SK-N-SH treated with all-trans-retinoic acid at 6 μM for 48 hours (cell line): ENCODE measurements around the gene CDR2.
"Not testable (repeated sequence)": the region's sequence is repeated elsewhere in the genome, so short reads cannot be mapped to it uniquely, and the experiment has no call there.

Experiments used
- ARNTL ChIP-seq: fragments of 450-650 bp; formaldehyde crosslinking; IDR thresholded peaks from 2 replicates; pipeline ENCODE4 v1.5.0; 2020; ENCODE audit warnings: low read depth, mild to moderate bottlenecking, moderate library complexity, borderline replicate concordance
- BACH2 ChIP-seq: fragments of 250-450 bp; sonication (Bioruptor Pico); IDR thresholded peaks from 2 replicates; pipeline ENCODE4 v1.9.0; 2021; ENCODE audit warnings: mild to moderate bottlenecking, borderline replicate concordance
- SNAI2 ChIP-seq: fragments of 250-450 bp; sonication (Bioruptor Pico); IDR thresholded peaks from 2 replicates; pipeline ENCODE4 v1.5.0; 2020; ENCODE audit warnings: mild to moderate bottlenecking, moderate library complexity
- ZFP30 ChIP-seq: fragments of 450-650 bp; formaldehyde crosslinking; IDR thresholded peaks from 2 replicates; pipeline ENCODE4 v1.5.0; 2022; ENCODE audit warnings: mild to moderate bottlenecking, moderate library complexity
- TF ChIP-seq, protein P1 (sequence below): fragments of 250-450 bp; sonication (Bioruptor Pico); IDR thresholded peaks from 2 replicates; pipeline ENCODE4 v1.5.0; 2020; ENCODE audit warnings: mild to moderate bottlenecking, moderate library complexity

DNA sequence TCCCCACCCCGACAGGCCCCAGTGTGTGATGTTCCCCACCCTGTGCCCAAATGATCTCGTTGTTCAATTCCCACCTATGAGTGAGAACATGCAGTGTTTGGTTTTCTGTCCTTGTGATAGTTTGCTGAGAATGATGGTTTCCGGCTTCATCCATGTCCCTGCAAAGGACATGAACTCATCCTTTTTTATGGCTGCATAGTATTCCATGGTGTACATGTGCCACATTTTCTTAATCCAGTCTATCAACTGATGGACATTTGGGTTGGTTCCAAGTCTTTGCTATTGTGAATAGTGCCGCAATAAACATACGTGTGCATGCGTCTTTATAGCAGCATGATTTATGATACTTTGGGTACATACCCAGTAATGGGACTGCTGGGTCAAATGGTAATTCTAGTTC lies 23.4 kb downstream of the CDR2 start:
- not testable (repeated sequence) for TF ChIP-seq BACH2 (CRISPR knock-in tag); ZFP30 (CRISPR knock-in tag); ARNTL; SNAI2 (CRISPR knock-in tag)
- TF ChIP-seq, protein P1, sequence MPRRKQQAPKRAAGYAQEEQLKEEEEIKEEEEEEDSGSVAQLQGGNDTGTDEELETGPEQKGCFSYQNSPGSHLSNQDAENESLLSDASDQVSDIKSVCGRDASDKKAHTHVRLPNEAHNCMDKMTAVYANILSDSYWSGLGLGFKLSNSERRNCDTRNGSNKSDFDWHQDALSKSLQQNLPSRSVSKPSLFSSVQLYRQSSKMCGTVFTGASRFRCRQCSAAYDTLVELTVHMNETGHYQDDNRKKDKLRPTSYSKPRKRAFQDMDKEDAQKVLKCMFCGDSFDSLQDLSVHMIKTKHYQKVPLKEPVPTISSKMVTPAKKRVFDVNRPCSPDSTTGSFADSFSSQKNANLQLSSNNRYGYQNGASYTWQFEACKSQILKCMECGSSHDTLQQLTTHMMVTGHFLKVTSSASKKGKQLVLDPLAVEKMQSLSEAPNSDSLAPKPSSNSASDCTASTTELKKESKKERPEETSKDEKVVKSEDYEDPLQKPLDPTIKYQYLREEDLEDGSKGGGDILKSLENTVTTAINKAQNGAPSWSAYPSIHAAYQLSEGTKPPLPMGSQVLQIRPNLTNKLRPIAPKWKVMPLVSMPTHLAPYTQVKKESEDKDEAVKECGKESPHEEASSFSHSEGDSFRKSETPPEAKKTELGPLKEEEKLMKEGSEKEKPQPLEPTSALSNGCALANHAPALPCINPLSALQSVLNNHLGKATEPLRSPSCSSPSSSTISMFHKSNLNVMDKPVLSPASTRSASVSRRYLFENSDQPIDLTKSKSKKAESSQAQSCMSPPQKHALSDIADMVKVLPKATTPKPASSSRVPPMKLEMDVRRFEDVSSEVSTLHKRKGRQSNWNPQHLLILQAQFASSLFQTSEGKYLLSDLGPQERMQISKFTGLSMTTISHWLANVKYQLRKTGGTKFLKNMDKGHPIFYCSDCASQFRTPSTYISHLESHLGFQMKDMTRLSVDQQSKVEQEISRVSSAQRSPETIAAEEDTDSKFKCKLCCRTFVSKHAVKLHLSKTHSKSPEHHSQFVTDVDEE (CRISPR knock-in tag) = not testable (repeated sequence)
